ENCODE measurements around the gene PTGDR2. TPM values are rescaled to one million over a fixed set of nuclear protein-coding genes. Genes with fewer than 3 reads are reported as not detected.

The PTGDR2 gene
- total and polyA plus RNA-seq, 4 donors: 0.08 to 7.1 (median 0.32) TPM

GRCh38 chr11:60869451-60869825 is 13.7 kb upstream of the PTGDR2 start:
- DNase-seq (ENCODE audit: low spot score): no peak

More at GRCh38 chr11:60869451-60869825, 13.7 kb upstream of the PTGDR2 start:
- TF ChIP-seq HNF4G (IDR thresholded peaks at IDR 0.05) (no peak), YY1 (IDR thresholded peaks at IDR 0.05) (no peak), ATF3 (IDR thresholded peaks at IDR 0.05) (no peak), TAF1 (conservative IDR thresholded peaks at IDR 0.05) (no peak), HNF4A (conservative IDR thresholded peaks at IDR 0.05) (no peak), GABPA (IDR thresholded peaks at IDR 0.05 in 1 of 2, conservative IDR thresholded peaks at IDR 0.05 in 1 of 2) (no peak), RXRA (IDR thresholded peaks at IDR 0.05) (no peak), JUND (IDR thresholded peaks at IDR 0.05) (no peak), ZBTB33 (IDR thresholded peaks at IDR 0.05) (no peak), NR2F2 (IDR thresholded peaks at IDR 0.05) (no peak), FOXA2 (IDR thresholded peaks at IDR 0.05) (no peak), REST (IDR thresholded peaks at IDR 0.05) (no peak), CTCF (IDR thresholded peaks at IDR 0.05; ENCODE audit: low read depth, low read length, missing input control) (no peak), EGR1 (IDR thresholded peaks at IDR 0.05; ENCODE audit: low read depth in 2 of 2) (no peak), MAX (IDR thresholded peaks at IDR 0.05) (no peak), SP1 (IDR thresholded peaks at IDR 0.05) (no peak), FOXA1 (IDR thresholded peaks at IDR 0.05) (no peak), RAD21 (IDR thresholded peaks at IDR 0.05) (no peak)
- Histone ChIP-seq H3K4me1 (ENCODE audit: control insufficient read depth in 4 of 4, insufficient read depth in 4 of 4, low read length in 3 of 4) (peaks cover 0 to 8% (median 4%) of the 10 kb centered on the region in 4 donors), H3K36me3 (ENCODE audit: control insufficient read depth in 4 of 4, insufficient read depth in 3 of 4, low read depth in 1 of 4, low read length in 3 of 4) (no peaks in the 10 kb centered on the region), H3K4me3 (ENCODE audit: low read depth in 1 of 3, low read length in 3 of 3) (no peak overlapping the region), H3K9ac (ENCODE audit: low read depth in 1 of 2, low read length in 2 of 2) (no peak overlapping the region), H3K27me3 (ENCODE audit: control insufficient read depth in 4 of 4, insufficient read depth in 4 of 4, low read length in 3 of 4) (no peaks in the 10 kb centered on the region), H3K9me3 (ENCODE audit: control insufficient read depth in 4 of 4, low read length in 3 of 4) (no peaks in the 10 kb centered on the region), H3K27ac (ENCODE audit: low read depth in 1 of 2, low read length in 2 of 2) (no peak overlapping the region)
- WGBS: 90% methylated on average over 7 of the region's 7 CpGs

Data from liver (tissue), 9 donors.